Daoy (cell line): ENCODE data around the gene HES4. TPM values are rescaled to one million over a fixed set of nuclear protein-coding genes. Genes with fewer than 3 reads are reported as not detected.
"Not testable (repeated sequence)": the region's sequence is repeated elsewhere in the genome, so short reads cannot be mapped to it uniquely, and the experiment has no call there.

Experiments used
- DNase-seq: peaks from one replicate; pipeline ENCODE4 v3.0.0-alpha.2; 2015; ENCODE audit warnings: low read depth
- total RNA-seq: library from RNA; depleted of rRNA; stranded (reverse); fragments of >200 nt; shearing (Covaris generic); gene quantifications from 2 replicates; pipeline ENCODE4 v1.2.3, GENCODE V29; 2014

The HES4 gene
- total RNA-seq, 1 experiment from 2014 or later = 30.1 TPM

- DNase-seq = not testable (repeated sequence)
These were observed 18.4 kb upstream of the HES4 start for GRCh38 chr1:1018321-1018685.

GRCh38 chr1:1017397-1018320, 17.8 kb upstream of the HES4 start:
- not testable (repeated sequence) for DNase-seq

- DNase-seq = peak; percentile 51
These were observed 15.1 kb upstream of the HES4 start for GRCh38 chr1:1014799-1015681.

- DNase-seq = peak; percentile 17
These were observed 14.2 kb upstream of the HES4 start for GRCh38 chr1:1013922-1014648.

GRCh38 chr1:1013105-1013921, 13.4 kb upstream of the HES4 start, which contains the start of gene ISG15:
Gene ISG15 (plus strand): TSS chr1:1013497. CDS start chr1:1013574, 77 bp downstream.
- peak; percentile 96 for DNase-seq

GRCh38 chr1:1012736-1013104, 12.8 kb upstream of the HES4 start:
- DNase-seq = not testable (repeated sequence)

- no peak for DNase-seq
These were observed 11.6 kb upstream of the HES4 start for GRCh38 chr1:1011396-1011949.

GRCh38 chr1:1010131-1010530, 10.2 kb upstream of the HES4 start:
- not testable (repeated sequence) for DNase-seq

- no peak for DNase-seq
These were observed 6.6 kb upstream of the HES4 start for GRCh38 chr1:1006305-1007159.

- DNase-seq = no peak
These were observed 5.9 kb upstream of the HES4 start for GRCh38 chr1:1005774-1006304.

- DNase-seq = peak; percentile 60
These were observed 5.1 kb upstream of the HES4 start for GRCh38 chr1:1004780-1005697.

- DNase-seq = no peak
These were observed 4.5 kb upstream of the HES4 start for GRCh38 chr1:1004420-1004779.

GRCh38 chr1:1003618-1004419, 3.9 kb upstream of the HES4 start:
- DNase-seq = no peak

GRCh38 chr1:1001057-1001783, 1.3 kb upstream of the HES4 start:
- peak; percentile 50 for DNase-seq

- peak; percentile 94 for DNase-seq
These were observed 610 bp upstream of the HES4 start for GRCh38 chr1:1000357-1001056.
